HepG2 (cell line): ENCODE data around the gene RPL36AL.

Experiments used
- CENPBD1 ChIP-seq: sonication (generic); formaldehyde crosslinking; IDR thresholded peaks from 2 replicates; pipeline ENCODE4 v1.8.0; 2022; ENCODE audit warnings: missing genetic modification reagents, low read depth, mild to moderate bottlenecking, borderline replicate concordance
- CSRNP2 ChIP-seq: sonication (generic); formaldehyde crosslinking; conservative IDR thresholded peaks from 2 replicates; pipeline ENCODE4 v1.8.0; 2022; ENCODE audit warnings: low read depth, missing genetic modification reagents
- CTCF ChIP-seq: sonication (generic); formaldehyde crosslinking; IDR thresholded peaks from 2 replicates; pipeline ENCODE4 v1.5.0; 2020; ENCODE audit warnings: mild to moderate bottlenecking, missing genetic modification reagents, moderate library complexity
- ETV6 ChIP-seq: sonication (generic); formaldehyde crosslinking; conservative IDR thresholded peaks from 2 replicates; pipeline ENCODE4 v1.4.0; 2020; ENCODE audit warnings: missing genetic modification reagents
- MAX ChIP-seq: IDR thresholded peaks from 2 replicates; pipeline ENCODE4 v1.6.1; 2012; ENCODE audit warnings: inconsistent platforms
- MXI1 ChIP-seq: IDR thresholded peaks from 3 replicates; pipeline ENCODE4 v1.6.1; 2012; ENCODE audit warnings: low read depth, low read length, inconsistent platforms, borderline replicate concordance
- REL ChIP-seq: sonication (generic); formaldehyde crosslinking; conservative IDR thresholded peaks from 2 replicates; pipeline ENCODE4 v1.8.0; 2022; ENCODE audit warnings: mild to moderate bottlenecking, missing genetic modification reagents, moderate library complexity
- SAFB2 ChIP-seq: sonication (generic); formaldehyde crosslinking; IDR thresholded peaks from 2 replicates; pipeline ENCODE4 v1.5.1; 2020; ENCODE audit warnings: missing genetic modification reagents, low read depth, mild to moderate bottlenecking, borderline replicate concordance
- STAG1 ChIP-seq: sonication (generic); formaldehyde crosslinking; IDR thresholded peaks from 2 replicates; pipeline ENCODE4 v1.4.0; 2020; ENCODE audit warnings: missing genetic modification reagents
- TOE1 ChIP-seq: sonication (generic); formaldehyde crosslinking; IDR thresholded peaks from 2 replicates; pipeline ENCODE4 v1.4.0; 2020; ENCODE audit warnings: mild to moderate bottlenecking, missing genetic modification reagents
- U2AF2 ChIP-seq: fragments of 200-400 bp; formaldehyde crosslinking; IDR thresholded peaks from 2 replicates; pipeline ENCODE4 v1.6.1; 2017; ENCODE audit warnings: low read depth, mild to moderate bottlenecking, low read length
- ZSCAN12 ChIP-seq: sonication (generic); formaldehyde crosslinking; IDR thresholded peaks from 2 replicates; pipeline ENCODE4 v1.9.0; 2021; ENCODE audit warnings: mild to moderate bottlenecking, missing genetic modification reagents

GRCh38 chr14:49623941-49624839, 3.8 kb upstream of the RPL36AL start:
- TF ChIP-seq ETV6 (CRISPR knock-in tag), result no peak
- no peak for TF ChIP-seq U2AF2
- TF ChIP-seq MAX, result no peak
- TF ChIP-seq REL (CRISPR knock-in tag), result no peak
- TF ChIP-seq MXI1, result no peak
- TF ChIP-seq CTCF (CRISPR knock-in tag), result no peak
- TF ChIP-seq SAFB2, result no peak
- no peak for TF ChIP-seq STAG1 (CRISPR knock-in tag)
- TF ChIP-seq TOE1 (CRISPR knock-in tag), result no peak
- TF ChIP-seq CENPBD1 (CRISPR knock-in tag), result no peak
- no peak for TF ChIP-seq CSRNP2 (CRISPR knock-in tag)
- no peak for TF ChIP-seq ZSCAN12 (CRISPR knock-in tag)
